H9 (cell line): Measurements from ENCODE around the gene EAF1. TPM values are rescaled to one million over a fixed set of nuclear protein-coding genes. Genes with fewer than 3 reads are reported as not detected.

Source experiments
- DNase-seq: peaks from one replicate; pipeline ENCODE4 v3.0.0-alpha.2; 2017
- H2AFZ ChIP-seq: one replicate; pipeline ENCODE4 v1.6.1; 2013; ENCODE audit warnings: mild to moderate bottlenecking, low read length, control low read depth, moderate library complexity
- H2AK5ac ChIP-seq: 2 replicates; pipeline ENCODE4 v1.6.1; 2013; ENCODE audit warnings: low read length, control low read depth, mixed read lengths; ENCODE audit not compliant: insufficient read length
- H2BK120ac ChIP-seq: one replicate; pipeline ENCODE4 v1.6.1; 2013; ENCODE audit warnings: low read depth, mild to moderate bottlenecking, low read length, control low read depth, inconsistent platforms; ENCODE audit not compliant: poor library complexity, severe bottlenecking
- H2BK12ac ChIP-seq: 2 replicates; pipeline ENCODE4 v1.6.1; 2013; ENCODE audit warnings: low read length, control low read depth, mixed read lengths, low read depth; ENCODE audit not compliant: insufficient read length
- H2BK15ac ChIP-seq: 2 replicates; pipeline ENCODE4 v1.6.1; 2013; ENCODE audit warnings: low read depth, low read length, control low read depth
- H2BK20ac ChIP-seq: one replicate; pipeline ENCODE4 v1.6.1; 2013; ENCODE audit warnings: low read depth, mild to moderate bottlenecking, low read length, control low read depth, inconsistent platforms; ENCODE audit not compliant: poor library complexity, severe bottlenecking
- H2BK5ac ChIP-seq: 2 replicates; pipeline ENCODE4 v1.6.1; 2013; ENCODE audit warnings: low read length, control low read depth, mixed read lengths; ENCODE audit not compliant: insufficient read length
- H3K14ac ChIP-seq: 2 replicates; pipeline ENCODE4 v1.6.1; 2013; ENCODE audit warnings: low read length, control low read depth; ENCODE audit not compliant: insufficient read depth
- H3K18ac ChIP-seq: 2 replicates; pipeline ENCODE4 v1.6.1; 2013; ENCODE audit warnings: low read depth, mild to moderate bottlenecking, mixed read lengths, low read length, control low read depth; ENCODE audit not compliant: insufficient read length
- H3K23ac ChIP-seq: 2 replicates; pipeline ENCODE4 v1.6.1; 2013; ENCODE audit warnings: low read length, control low read depth, mixed read lengths, low read depth; ENCODE audit not compliant: insufficient read length
- H3K23me2 ChIP-seq: 2 replicates; pipeline ENCODE4 v1.6.1; 2013; ENCODE audit warnings: low read depth, mild to moderate bottlenecking, mixed read lengths, low read length, control low read depth; ENCODE audit not compliant: insufficient read length, poor library complexity, severe bottlenecking
- H3K27ac ChIP-seq: 2 replicates; pipeline ENCODE4 v1.5.1; 2013; ENCODE audit warnings: low read length, control low read depth, mixed read lengths, low read depth; ENCODE audit not compliant: insufficient read length
- H3K27me3 ChIP-seq: 2 replicates; pipeline ENCODE4 v1.6.1; 2013; ENCODE audit warnings: low read length, control low read depth, inconsistent platforms; ENCODE audit not compliant: insufficient read depth
- H3K4ac ChIP-seq: 2 replicates; pipeline ENCODE4 v1.6.1; 2013; ENCODE audit warnings: low read depth, mild to moderate bottlenecking, control low read depth, inconsistent platforms, low read length, moderate library complexity
- H3K4me1 ChIP-seq: 2 replicates; pipeline ENCODE4 v1.6.1; 2013; ENCODE audit warnings: low read length, control low read depth, inconsistent platforms; ENCODE audit not compliant: insufficient read depth
- H3K4me2 ChIP-seq: 2 replicates; pipeline ENCODE4 v1.6.1; 2013; ENCODE audit warnings: low read length, control low read depth, mixed read lengths; ENCODE audit not compliant: insufficient read length, insufficient read depth
- H3K56ac ChIP-seq: 2 replicates; pipeline ENCODE4 v1.6.1; 2013; ENCODE audit warnings: low read depth, mild to moderate bottlenecking, mixed read lengths, low read length, control low read depth; ENCODE audit not compliant: insufficient read length
- H3K79me1 ChIP-seq: 2 replicates; pipeline ENCODE4 v1.6.1; 2013; ENCODE audit warnings: low read depth, mild to moderate bottlenecking, moderate library complexity, low read length, control low read depth, inconsistent platforms; ENCODE audit not compliant: insufficient read depth, poor library complexity, severe bottlenecking
- H3K79me2 ChIP-seq: 2 replicates; pipeline ENCODE4 v1.6.1; 2013; ENCODE audit warnings: low read length, control low read depth, inconsistent platforms; ENCODE audit not compliant: insufficient read depth
- H3K9ac ChIP-seq: 2 replicates; pipeline ENCODE4 v1.6.1; 2013; ENCODE audit warnings: low read length, control low read depth, mixed read lengths; ENCODE audit not compliant: insufficient read length; ENCODE audit errors: extremely low read depth
- H3K9me3 ChIP-seq: one replicate; pipeline ENCODE4 v1.6.1; 2013; ENCODE audit warnings: low read depth, low read length, inconsistent platforms; ENCODE audit not compliant: control insufficient read depth
- H3T11ph ChIP-seq: one replicate; pipeline ENCODE4 v1.6.1; 2013; ENCODE audit warnings: mild to moderate bottlenecking, low read length, control low read depth, inconsistent platforms
- H4K20me1 ChIP-seq: one replicate; pipeline ENCODE4 v1.6.1; 2013; ENCODE audit not compliant: control insufficient read depth, insufficient read length, insufficient read depth
- H4K5ac ChIP-seq: 2 replicates; pipeline ENCODE4 v1.6.1; 2013; ENCODE audit warnings: low read depth, mild to moderate bottlenecking, mixed read lengths, low read length, control low read depth; ENCODE audit not compliant: insufficient read length
- H4K8ac ChIP-seq: replicated peaks from 2 replicates; pipeline ENCODE4 v1.6.1; 2013; ENCODE audit warnings: low read length, control low read depth, mixed read lengths, low read depth; ENCODE audit not compliant: insufficient read length
- H4K91ac ChIP-seq: 2 replicates; pipeline ENCODE4 v1.6.1; 2013; ENCODE audit warnings: low read depth, mild to moderate bottlenecking, moderate library complexity, mixed read lengths, low read length, control low read depth; ENCODE audit not compliant: insufficient read length
- H3K27ac Mint-ChIP-seq, 3 experiments: 2 replicates in 2 of 3; 3 replicates in 1 of 3; pipeline ENCODE4 v1.8.0; 2020 to 2021; ENCODE audit warnings: mixed read lengths in 3 of 3, mild to moderate bottlenecking in 1 of 3, moderate library complexity in 1 of 3
- H3K27me3 Mint-ChIP-seq: 2 replicates; pipeline ENCODE4 v1.8.0; 2021; ENCODE audit warnings: low read depth, mild to moderate bottlenecking, moderate library complexity, mixed read lengths
- H3K36me3 Mint-ChIP-seq, 3 experiments: 2 replicates in 2 of 3; 3 replicates in 1 of 3; pipeline ENCODE4 v1.8.0; 2020 to 2021; ENCODE audit warnings: low read depth in 3 of 3, mixed read lengths in 3 of 3; ENCODE audit not compliant: insufficient read depth in 1 of 3
- H3K4me1 Mint-ChIP-seq, 2 experiments: 2 replicates each; pipeline ENCODE4 v1.8.0; 2020; ENCODE audit warnings: mixed read lengths in 2 of 2
- H3K4me3 Mint-ChIP-seq, 2 experiments: 2 replicates in 1 of 2; 3 replicates in 1 of 2; pipeline ENCODE4 v1.8.0; 2020 to 2021; ENCODE audit warnings: mild to moderate bottlenecking in 2 of 2, mixed read lengths in 2 of 2, moderate library complexity in 1 of 2
- H3K9me3 Mint-ChIP-seq, 2 experiments: 2 replicates in 1 of 2; 3 replicates in 1 of 2; pipeline ENCODE4 v1.8.0; 2020; ENCODE audit warnings: mild to moderate bottlenecking in 2 of 2, mixed read lengths in 2 of 2, moderate library complexity in 1 of 2
- WGBS: extraction: QIAGEN DNeasy Blood & Tissue Kit; methylation state at CpG from one replicate; pipeline ENCODE4 v1.1.7; 2013; ENCODE audit warnings: missing lambda C conversion rate, low lambda C conversion rate, mixed read lengths; ENCODE audit not compliant: insufficient read length; ENCODE audit errors: extremely low coverage; 5-methylcytosine and 5-hydroxymethylcytosine counted together
- total RNA-seq: library from RNA; stranded (reverse); gene quantifications from 2 replicates; pipeline ENCODE4 v1.2.1, GENCODE V29; 2021
- TF ChIP-seq, protein P1 (sequence below): fragments of 200-600 bp; sonication (generic); conservative IDR thresholded peaks from 3 replicates; pipeline ENCODE4 v1.8.0; 2021; ENCODE audit warnings: antibody characterized with exemption, mild to moderate bottlenecking

EAF1 gene
- total RNA-seq, 1 experiment from 2014 or later, result 34.3 TPM

DNA sequence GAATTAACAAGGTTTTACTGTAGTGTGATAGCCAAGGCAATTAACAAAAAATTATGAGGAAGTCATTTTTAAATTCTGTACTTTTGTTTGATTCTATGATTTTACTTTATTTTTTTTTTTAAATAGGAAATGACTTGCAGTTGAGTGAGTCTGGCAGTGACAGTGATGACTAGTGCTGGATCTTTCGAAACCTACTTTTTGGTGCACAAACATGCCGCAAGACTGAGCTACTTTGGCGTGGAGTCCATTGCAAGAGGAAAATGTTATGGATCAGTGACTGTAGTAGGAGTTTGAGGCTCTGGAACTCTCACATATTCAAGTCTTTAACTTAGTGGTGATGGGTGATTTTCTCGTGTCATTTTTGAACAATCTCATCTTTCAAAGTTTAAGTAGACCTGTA lies 11.6 kb downstream of the EAF1 start:
- H3K4ac ChIP-seq, result no peak overlapping the region
- no peaks in the 10 kb centered on the region for H3K4me1 ChIP-seq
- H4K91ac ChIP-seq, result no peak overlapping the region
- Mint-ChIP-seq H3K36me3 (peaks cover 23 to 80% (median 67%) of the 10 kb centered on the region in 3 experiments; a peak in 6 of 7 replicates), H3K27me3 (no peaks in the 10 kb centered on the region), H3K4me1 (no peaks in the 10 kb centered on the region), H3K9me3 (no peaks in the 10 kb centered on the region), H3K27ac (no peak overlapping the region), H3K4me3 (no peak overlapping the region)
- H3K4me2 ChIP-seq, result no peak overlapping the region
- H3K79me1 ChIP-seq, result no peaks in the 10 kb centered on the region
- H3K18ac ChIP-seq, result no peak overlapping the region
- DNase-seq, result no peak
- no peak overlapping the region for H2AFZ ChIP-seq
- H3K23me2 ChIP-seq, result no peaks in the 10 kb centered on the region
- H3K27me3 ChIP-seq, result no peaks in the 10 kb centered on the region
- H3K14ac ChIP-seq, result no peak overlapping the region
- H4K5ac ChIP-seq, result no peak overlapping the region
- TF ChIP-seq, protein P1, sequence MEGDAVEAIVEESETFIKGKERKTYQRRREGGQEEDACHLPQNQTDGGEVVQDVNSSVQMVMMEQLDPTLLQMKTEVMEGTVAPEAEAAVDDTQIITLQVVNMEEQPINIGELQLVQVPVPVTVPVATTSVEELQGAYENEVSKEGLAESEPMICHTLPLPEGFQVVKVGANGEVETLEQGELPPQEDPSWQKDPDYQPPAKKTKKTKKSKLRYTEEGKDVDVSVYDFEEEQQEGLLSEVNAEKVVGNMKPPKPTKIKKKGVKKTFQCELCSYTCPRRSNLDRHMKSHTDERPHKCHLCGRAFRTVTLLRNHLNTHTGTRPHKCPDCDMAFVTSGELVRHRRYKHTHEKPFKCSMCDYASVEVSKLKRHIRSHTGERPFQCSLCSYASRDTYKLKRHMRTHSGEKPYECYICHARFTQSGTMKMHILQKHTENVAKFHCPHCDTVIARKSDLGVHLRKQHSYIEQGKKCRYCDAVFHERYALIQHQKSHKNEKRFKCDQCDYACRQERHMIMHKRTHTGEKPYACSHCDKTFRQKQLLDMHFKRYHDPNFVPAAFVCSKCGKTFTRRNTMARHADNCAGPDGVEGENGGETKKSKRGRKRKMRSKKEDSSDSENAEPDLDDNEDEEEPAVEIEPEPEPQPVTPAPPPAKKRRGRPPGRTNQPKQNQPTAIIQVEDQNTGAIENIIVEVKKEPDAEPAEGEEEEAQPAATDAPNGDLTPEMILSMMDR, result no peak
- H4K20me1 ChIP-seq, result no peaks in the 10 kb centered on the region
- H3K9me3 ChIP-seq, result no peaks in the 10 kb centered on the region
- H3K9ac ChIP-seq, result no peak overlapping the region
- no peak overlapping the region for H2BK12ac ChIP-seq
- H3K23ac ChIP-seq, result no peak overlapping the region
- no peak overlapping the region for H4K8ac ChIP-seq
- H3T11ph ChIP-seq, result no peak overlapping the region
- no peak overlapping the region for H2BK20ac ChIP-seq
- no peak overlapping the region for H3K27ac ChIP-seq
- no peak overlapping the region for H2BK15ac ChIP-seq
- no peak overlapping the region for H2BK5ac ChIP-seq
- no peak overlapping the region for H3K56ac ChIP-seq
- H3K79me2 ChIP-seq, result no peaks in the 10 kb centered on the region
- H2BK120ac ChIP-seq, result no peak overlapping the region
- no CpG with 5 or more reads among the region's 4 CpGs for WGBS
- H2AK5ac ChIP-seq, result no peak overlapping the region
